Measurements from ENCODE around the gene DLG3.

Gene DLG3

GRCh38 chrX:70527053-70527452, 82.4 kb downstream of the DLG3 start:
- no peak for DNase-seq

DNA sequence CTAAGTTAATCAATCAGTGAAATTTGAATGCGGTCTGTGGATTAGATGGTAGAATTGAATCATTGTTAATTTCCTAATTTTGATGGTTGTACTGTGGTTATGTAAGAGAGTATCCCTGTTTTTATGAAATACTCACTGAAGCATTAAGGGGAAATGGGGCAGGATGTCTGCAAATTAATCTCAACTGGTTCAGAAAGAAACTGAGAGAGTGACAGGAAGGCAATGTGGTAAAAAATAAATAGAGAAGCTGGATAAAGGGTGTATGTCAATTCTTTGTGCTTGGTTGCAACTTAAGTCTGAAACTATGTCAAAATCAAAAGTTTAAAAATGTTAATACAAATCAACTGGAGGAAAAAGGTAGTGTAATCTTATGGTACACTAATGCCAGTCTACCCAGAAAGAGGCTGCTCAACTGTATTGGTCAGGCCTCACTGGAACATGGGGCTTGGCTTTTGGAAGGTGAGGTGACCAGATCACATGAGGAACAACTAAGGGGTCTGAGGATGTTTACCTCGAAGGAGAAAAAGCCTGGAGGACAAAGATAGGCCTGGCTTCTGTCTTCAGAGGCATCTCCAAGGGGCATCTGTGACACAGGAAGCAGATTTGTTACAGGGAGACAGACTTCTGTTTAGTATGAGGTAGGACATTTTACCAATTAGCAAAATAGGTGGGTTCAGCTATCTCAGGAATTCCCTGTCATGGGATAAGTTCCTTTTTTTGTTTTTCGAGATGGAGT, 83.1 kb downstream of the DLG3 start:
- no peak for DNase-seq

DNA sequence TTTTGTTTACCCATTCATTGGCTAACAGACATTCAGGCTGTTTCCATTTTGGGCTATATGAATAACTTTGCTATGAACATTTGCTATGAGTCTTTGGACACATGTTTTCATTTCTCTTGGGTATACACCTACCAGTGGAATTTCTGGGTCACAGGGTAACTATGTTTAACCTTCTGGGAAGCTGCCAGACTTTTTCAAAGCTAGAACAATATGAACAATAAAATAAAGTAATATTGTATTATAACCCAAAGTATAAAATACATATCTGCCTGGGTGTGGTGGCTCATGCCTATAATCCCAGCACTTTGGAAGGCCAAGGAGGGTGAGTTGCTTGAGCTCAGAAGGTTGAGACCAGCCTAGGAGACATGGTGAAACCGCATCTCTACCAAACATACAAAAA, 90.6 kb downstream of the DLG3 start:
- no peak for DNase-seq

DNA sequence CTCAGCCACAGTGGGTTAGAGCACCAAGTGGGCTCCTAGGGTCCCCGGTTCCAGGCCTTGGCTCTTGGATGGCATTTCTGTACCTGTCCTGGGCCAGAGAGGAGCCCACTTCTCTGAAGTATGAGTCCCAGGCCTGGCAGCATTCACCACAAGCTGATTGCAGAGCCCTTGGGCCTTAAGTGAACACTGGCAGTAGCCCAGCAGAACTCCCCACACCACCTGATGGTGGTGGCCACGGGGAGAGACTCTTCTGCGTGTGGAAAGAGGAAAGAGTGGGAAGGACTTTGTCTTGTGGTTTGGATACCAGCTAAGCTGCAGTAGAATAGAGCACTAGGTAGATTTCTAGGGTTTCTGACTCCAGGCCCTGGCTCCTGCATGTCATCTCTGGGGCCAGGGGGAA, 104.8 kb downstream of the DLG3 start:
- no peak for DNase-seq

- no peak for DNase-seq
Observed at GRCh38 chrX:70552130-70552704, 107.6 kb downstream of the DLG3 start.

- DNase-seq, result no peak
Observed at GRCh38 chrX:70553516-70553915, 108.9 kb downstream of the DLG3 start.

DNA sequence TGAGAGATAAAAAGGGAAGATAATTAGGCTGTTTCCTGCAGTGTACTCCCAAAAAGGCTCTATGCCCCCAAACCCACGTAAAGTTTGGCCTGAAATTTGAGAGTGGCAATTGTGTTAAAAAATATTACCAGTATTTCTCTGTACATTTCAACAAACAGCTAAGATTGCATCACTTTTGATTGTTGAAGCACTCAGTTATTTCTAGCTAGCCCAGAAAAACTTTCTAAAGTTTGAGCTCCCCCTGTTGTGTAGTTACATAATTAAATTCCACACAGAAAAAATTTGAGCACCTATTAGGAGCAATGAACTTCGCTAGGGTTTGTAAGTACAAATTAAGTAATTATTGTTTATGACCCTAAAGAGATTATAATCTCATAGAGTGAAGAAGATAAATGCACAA, 109.4 kb downstream of the DLG3 start:
- DNase-seq, result no peak

DNA sequence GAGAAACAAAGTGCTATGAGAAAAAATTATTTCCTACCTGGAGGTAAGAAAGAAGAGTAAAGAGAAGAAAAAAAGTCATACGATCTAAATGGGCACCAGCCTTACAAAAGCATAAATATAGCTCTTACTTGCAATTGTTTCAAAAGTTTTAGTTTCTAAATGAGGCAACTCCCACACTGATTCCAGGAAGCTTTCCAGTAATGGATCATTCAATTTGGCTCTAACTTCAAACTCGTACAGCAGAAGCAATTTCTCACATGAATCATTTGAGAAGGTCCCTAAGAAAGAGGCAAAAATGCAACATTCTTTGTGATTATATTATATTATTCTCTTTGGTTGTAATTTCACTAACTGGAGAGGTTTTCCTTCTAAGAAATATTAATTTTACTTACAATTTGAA, 109.9 kb downstream of the DLG3 start:
- DNase-seq, result no peak

- no peak for DNase-seq
Observed at GRCh38 chrX:70554948-70555347, 110.3 kb downstream of the DLG3 start.

Data from activated gamma-delta T cell treated with Interleukin-2 at 50 U/mL for 16 hours (primary cell).